HepG2 (cell line): Measurements from ENCODE around the gene HSD11B2.

Experiments
- ADNP ChIP-seq: sonication (generic); formaldehyde crosslinking; IDR thresholded peaks from 2 replicates; pipeline ENCODE4 v1.4.0; 2020; ENCODE audit warnings: missing genetic modification reagents
- BRCA1 ChIP-seq: sonication (generic); formaldehyde crosslinking; IDR thresholded peaks from 2 replicates; pipeline ENCODE4 v1.4.0; 2020; ENCODE audit warnings: missing genetic modification reagents
- GTF2F1 ChIP-seq: fragments of 150-350 bp; IDR thresholded peaks from 2 replicates; pipeline ENCODE4 v1.6.1; 2014; ENCODE audit warnings: low read length
- NR3C1 ChIP-seq: sonication (generic); formaldehyde crosslinking; IDR thresholded peaks from 2 replicates; pipeline ENCODE4 v1.4.0; 2020; ENCODE audit warnings: missing genetic modification reagents
- POLR2A ChIP-seq, 2 experiments: IDR thresholded peaks; 2 replicates each; pipeline ENCODE4 v1.6.1; 2011; ENCODE audit warnings: low read depth in 2 of 2, low read length in 2 of 2, mild to moderate bottlenecking in 1 of 2, moderate library complexity in 1 of 2; ENCODE audit not compliant: insufficient read depth in 1 of 2
- RBM22 ChIP-seq: fragments of 200-400 bp; formaldehyde crosslinking; optimal IDR thresholded peaks from 2 replicates; pipeline ENCODE3; 2017; ENCODE audit warnings: mild to moderate bottlenecking, low read length, moderate library complexity
- RFXANK ChIP-seq: IDR thresholded peaks from 2 replicates; pipeline ENCODE4 v1.6.1; 2016
- ZNF3 ChIP-seq: IDR thresholded peaks from 2 replicates; pipeline ENCODE4 v1.7.0; 2017; ENCODE audit warnings: inconsistent platforms
- ZNF780A ChIP-seq: sonication (generic); formaldehyde crosslinking; IDR thresholded peaks from 2 replicates; pipeline ENCODE4 v1.8.0; 2022; ENCODE audit warnings: mild to moderate bottlenecking, missing genetic modification reagents, moderate library complexity
- TF ChIP-seq, protein P1 (sequence below): sonication (generic); formaldehyde crosslinking; IDR thresholded peaks from 2 replicates; pipeline ENCODE4 v1.4.0; 2020; ENCODE audit warnings: missing genetic modification reagents
- TF ChIP-seq, protein P2 (sequence below): sonication (generic); formaldehyde crosslinking; IDR thresholded peaks from 2 replicates; pipeline ENCODE4 v1.5.0; 2020; ENCODE audit warnings: mild to moderate bottlenecking, missing genetic modification reagents, moderate library complexity
- TF ChIP-seq, protein P3 (sequence below): sonication (generic); formaldehyde crosslinking; IDR thresholded peaks from 2 replicates; pipeline ENCODE4 v1.4.0; 2020; ENCODE audit warnings: mild to moderate bottlenecking, missing genetic modification reagents, borderline replicate concordance
- TF ChIP-seq, protein P4 (sequence below): sonication (generic); formaldehyde crosslinking; IDR thresholded peaks from 2 replicates; pipeline ENCODE4 v1.4.0; 2020; ENCODE audit warnings: missing genetic modification reagents
- TF ChIP-seq, protein P5 (sequence below): sonication (generic); formaldehyde crosslinking; IDR thresholded peaks from 2 replicates; pipeline ENCODE4 v1.4.0; 2020; ENCODE audit warnings: missing genetic modification reagents

DNA sequence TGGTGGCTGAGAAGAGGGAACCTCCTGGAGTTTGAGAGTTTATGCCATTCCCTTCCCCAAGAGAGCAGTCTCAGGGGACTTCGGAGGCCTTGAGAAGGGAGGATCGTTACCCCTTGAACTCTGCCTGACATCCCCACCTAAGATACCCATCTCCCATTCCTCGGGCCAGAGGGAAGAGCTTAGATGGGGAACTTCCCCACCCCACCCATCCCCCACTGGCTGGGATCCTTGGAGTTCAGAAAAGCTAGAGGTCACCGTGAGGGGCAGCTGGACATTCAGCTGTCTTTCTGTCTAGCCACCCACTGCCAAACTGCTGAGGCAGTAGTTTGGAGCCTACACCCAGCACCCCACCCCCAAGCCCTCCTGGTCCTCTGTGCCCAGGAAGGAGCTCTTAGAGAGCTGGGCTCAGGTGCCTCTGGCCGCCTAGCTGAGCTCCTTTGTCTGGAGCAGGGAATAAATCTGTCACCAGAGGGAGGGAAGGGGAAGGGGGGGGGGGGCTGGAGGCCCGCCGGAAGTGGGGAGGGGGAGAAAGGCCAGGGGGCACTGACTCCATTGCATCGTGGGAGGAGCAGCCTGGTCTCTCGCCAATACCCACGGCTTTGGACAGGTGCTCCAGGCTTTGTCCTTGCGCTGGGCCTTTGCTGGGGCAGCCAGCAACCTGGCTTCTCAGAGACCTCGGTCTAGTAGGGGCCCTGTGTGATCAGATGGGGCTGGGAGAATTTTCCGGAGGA lies 1.0 kb downstream of the HSD11B2 start:
- TF ChIP-seq, protein P1, sequence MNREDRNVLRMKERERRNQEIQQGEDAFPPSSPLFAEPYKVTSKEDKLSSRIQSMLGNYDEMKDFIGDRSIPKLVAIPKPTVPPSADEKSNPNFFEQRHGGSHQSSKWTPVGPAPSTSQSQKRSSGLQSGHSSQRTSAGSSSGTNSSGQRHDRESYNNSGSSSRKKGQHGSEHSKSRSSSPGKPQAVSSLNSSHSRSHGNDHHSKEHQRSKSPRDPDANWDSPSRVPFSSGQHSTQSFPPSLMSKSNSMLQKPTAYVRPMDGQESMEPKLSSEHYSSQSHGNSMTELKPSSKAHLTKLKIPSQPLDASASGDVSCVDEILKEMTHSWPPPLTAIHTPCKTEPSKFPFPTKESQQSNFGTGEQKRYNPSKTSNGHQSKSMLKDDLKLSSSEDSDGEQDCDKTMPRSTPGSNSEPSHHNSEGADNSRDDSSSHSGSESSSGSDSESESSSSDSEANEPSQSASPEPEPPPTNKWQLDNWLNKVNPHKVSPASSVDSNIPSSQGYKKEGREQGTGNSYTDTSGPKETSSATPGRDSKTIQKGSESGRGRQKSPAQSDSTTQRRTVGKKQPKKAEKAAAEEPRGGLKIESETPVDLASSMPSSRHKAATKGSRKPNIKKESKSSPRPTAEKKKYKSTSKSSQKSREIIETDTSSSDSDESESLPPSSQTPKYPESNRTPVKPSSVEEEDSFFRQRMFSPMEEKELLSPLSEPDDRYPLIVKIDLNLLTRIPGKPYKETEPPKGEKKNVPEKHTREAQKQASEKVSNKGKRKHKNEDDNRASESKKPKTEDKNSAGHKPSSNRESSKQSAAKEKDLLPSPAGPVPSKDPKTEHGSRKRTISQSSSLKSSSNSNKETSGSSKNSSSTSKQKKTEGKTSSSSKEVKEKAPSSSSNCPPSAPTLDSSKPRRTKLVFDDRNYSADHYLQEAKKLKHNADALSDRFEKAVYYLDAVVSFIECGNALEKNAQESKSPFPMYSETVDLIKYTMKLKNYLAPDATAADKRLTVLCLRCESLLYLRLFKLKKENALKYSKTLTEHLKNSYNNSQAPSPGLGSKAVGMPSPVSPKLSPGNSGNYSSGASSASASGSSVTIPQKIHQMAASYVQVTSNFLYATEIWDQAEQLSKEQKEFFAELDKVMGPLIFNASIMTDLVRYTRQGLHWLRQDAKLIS (CRISPR knock-in tag), result no peak
- TF ChIP-seq NR3C1 (CRISPR knock-in tag), result no peak
- no peak for TF ChIP-seq ZNF780A (CRISPR knock-in tag)
- TF ChIP-seq, protein P2, sequence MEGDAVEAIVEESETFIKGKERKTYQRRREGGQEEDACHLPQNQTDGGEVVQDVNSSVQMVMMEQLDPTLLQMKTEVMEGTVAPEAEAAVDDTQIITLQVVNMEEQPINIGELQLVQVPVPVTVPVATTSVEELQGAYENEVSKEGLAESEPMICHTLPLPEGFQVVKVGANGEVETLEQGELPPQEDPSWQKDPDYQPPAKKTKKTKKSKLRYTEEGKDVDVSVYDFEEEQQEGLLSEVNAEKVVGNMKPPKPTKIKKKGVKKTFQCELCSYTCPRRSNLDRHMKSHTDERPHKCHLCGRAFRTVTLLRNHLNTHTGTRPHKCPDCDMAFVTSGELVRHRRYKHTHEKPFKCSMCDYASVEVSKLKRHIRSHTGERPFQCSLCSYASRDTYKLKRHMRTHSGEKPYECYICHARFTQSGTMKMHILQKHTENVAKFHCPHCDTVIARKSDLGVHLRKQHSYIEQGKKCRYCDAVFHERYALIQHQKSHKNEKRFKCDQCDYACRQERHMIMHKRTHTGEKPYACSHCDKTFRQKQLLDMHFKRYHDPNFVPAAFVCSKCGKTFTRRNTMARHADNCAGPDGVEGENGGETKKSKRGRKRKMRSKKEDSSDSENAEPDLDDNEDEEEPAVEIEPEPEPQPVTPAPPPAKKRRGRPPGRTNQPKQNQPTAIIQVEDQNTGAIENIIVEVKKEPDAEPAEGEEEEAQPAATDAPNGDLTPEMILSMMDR (CRISPR knock-in tag), result no peak
- no peak for TF ChIP-seq ADNP (CRISPR knock-in tag)
- TF ChIP-seq RFXANK (CRISPR knock-in tag), result no peak
- TF ChIP-seq, protein P3, sequence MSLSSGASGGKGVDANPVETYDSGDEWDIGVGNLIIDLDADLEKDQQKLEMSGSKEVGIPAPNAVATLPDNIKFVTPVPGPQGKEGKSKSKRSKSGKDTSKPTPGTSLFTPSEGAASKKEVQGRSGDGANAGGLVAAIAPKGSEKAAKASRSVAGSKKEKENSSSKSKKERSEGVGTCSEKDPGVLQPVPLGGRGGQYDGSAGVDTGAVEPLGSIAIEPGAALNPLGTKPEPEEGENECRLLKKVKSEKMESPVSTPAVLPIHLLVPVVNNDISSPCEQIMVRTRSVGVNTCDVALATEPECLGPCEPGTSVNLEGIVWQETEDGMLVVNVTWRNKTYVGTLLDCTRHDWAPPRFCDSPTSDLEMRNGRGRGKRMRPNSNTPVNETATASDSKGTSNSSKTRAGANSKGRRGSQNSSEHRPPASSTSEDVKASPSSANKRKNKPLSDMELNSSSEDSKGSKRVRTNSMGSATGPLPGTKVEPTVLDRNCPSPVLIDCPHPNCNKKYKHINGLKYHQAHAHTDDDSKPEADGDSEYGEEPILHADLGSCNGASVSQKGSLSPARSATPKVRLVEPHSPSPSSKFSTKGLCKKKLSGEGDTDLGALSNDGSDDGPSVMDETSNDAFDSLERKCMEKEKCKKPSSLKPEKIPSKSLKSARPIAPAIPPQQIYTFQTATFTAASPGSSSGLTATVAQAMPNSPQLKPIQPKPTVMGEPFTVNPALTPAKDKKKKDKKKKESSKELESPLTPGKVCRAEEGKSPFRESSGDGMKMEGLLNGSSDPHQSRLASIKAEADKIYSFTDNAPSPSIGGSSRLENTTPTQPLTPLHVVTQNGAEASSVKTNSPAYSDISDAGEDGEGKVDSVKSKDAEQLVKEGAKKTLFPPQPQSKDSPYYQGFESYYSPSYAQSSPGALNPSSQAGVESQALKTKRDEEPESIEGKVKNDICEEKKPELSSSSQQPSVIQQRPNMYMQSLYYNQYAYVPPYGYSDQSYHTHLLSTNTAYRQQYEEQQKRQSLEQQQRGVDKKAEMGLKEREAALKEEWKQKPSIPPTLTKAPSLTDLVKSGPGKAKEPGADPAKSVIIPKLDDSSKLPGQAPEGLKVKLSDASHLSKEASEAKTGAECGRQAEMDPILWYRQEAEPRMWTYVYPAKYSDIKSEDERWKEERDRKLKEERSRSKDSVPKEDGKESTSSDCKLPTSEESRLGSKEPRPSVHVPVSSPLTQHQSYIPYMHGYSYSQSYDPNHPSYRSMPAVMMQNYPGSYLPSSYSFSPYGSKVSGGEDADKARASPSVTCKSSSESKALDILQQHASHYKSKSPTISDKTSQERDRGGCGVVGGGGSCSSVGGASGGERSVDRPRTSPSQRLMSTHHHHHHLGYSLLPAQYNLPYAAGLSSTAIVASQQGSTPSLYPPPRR (CRISPR knock-in tag), result no peak
- TF ChIP-seq GTF2F1, result no peak
- TF ChIP-seq, protein P4, sequence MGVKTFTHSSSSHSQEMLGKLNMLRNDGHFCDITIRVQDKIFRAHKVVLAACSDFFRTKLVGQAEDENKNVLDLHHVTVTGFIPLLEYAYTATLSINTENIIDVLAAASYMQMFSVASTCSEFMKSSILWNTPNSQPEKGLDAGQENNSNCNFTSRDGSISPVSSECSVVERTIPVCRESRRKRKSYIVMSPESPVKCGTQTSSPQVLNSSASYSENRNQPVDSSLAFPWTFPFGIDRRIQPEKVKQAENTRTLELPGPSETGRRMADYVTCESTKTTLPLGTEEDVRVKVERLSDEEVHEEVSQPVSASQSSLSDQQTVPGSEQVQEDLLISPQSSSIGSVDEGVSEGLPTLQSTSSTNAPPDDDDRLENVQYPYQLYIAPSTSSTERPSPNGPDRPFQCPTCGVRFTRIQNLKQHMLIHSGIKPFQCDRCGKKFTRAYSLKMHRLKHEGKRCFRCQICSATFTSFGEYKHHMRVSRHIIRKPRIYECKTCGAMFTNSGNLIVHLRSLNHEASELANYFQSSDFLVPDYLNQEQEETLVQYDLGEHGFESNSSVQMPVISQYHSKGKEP, result no peak
- TF ChIP-seq, protein P5, sequence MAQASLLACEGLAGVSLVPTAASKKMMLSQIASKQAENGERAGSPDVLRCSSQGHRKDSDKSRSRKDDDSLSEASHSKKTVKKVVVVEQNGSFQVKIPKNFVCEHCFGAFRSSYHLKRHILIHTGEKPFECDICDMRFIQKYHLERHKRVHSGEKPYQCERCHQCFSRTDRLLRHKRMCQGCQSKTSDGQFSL (CRISPR knock-in tag), result no peak
- no peak for TF ChIP-seq ZNF3 (CRISPR knock-in tag)
- TF ChIP-seq RBM22, result no peak
- no peak for TF ChIP-seq BRCA1
- peak in 1 of 2 experiments; percentile 6; a peak in 3 of 4 replicates for TF ChIP-seq POLR2A (IDR thresholded peaks at IDR 0.05; ENCODE audit: insufficient read depth in 1 of 2, low read depth in 2 of 2, low read length in 2 of 2)
